HG03575 (cell line): ENCODE results near the gene SCAMP5.

Experiments used
- ATAC-seq: cut with Tn5 transposase; IDR thresholded peaks from one replicate; pipeline ENCODE4 v1.9.1; 2021; ENCODE audit not compliant: unreplicated experiment, insufficient number of reproducible peaks, low FRiP score; ENCODE audit errors: extremely low read depth

Gene SCAMP5

DNA sequence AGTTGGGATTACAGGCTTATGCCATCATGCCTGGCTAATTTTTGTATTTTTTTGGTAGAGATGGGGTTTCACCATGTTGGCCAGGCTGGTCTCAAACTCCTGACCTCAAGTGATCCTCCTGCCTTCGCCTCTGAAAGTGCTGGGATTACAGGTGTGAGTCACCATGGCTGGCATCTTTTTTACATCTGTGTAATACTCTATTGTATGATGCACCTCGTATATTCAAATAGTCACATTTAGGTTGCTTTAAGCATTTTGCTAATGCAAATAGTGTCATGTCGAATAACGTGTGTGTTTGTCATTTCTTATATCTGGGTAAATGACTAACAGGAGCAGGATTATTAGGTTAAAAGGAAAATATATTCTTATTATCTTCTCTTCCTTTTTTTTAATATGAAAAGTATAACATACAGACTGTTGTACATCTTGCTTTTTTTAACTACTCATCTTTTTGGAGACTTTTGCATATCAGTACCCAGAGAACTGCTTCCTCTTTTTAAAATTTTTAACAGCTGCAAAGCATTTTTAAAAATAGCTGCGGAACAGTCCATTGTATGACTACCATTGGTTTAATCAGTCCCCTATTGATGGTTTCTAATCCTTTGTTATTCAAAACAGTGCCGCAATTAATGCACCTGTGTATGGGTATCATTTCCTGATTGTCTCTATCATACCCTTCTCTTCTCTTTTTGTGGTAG, 13.4 kb downstream of the SCAMP5 start:
- peak; percentile 74 for ATAC-seq

DNA sequence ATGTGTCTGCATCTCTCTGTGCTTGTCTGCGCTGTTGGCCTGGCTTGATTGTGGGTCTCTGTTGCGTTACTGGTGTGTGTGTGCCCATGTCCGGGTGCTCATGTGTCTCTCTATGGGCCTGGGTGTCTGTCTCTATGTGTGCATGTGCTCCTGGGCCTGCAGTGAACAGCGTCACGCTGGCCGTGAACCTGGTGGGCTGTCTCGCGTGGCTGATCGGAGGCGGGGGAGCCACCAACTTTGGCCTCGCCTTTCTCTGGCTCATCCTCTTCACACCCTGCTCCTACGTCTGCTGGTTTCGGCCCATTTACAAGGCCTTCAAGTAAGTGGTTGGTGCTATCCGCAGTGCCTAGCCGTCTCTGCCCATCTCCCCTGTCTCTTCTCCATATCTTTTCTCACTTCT, 21.1 kb downstream of the SCAMP5 start:
- ATAC-seq: no peak

DNA sequence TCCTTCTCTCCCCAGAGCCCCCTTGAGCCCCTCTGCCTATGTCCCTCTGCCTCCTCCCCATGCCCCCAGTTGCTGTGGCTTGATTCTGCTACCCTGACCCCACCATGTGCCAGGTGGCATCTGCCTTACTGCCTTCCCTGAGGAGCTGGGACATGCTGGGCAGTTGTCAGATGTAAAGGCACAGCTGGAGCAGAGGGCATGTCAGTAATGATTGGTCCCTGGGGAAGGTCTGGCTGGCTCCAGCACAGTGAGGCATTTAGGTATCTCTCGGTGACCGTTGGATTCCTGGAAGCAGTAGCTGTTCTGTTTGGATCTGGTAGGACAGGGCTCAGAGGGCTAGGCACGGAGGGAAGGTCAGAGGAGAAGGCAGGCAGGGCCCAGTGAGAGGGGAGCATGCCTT, 24.6 kb downstream of the SCAMP5 start:
- no peak for ATAC-seq

DNA sequence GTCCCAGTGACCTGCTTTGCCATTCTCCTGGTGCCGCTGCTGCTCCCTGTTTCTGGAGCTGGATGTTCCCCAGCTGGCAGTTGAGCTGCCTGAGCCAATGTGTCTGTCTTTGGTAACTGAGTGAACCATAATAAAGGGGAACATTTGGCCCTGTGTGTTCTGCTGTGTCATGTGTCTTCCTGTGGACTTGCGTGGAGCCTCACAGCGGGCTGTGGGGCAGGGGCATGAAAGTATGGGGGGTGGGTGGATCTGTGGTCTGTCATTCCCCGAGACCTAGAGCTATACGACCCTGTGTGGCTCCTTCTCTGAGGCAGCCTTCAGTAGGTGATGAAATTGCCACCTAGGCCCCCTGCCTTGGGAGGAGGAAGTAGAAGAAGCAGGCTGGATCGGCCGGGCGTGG, 26.0 kb downstream of the SCAMP5 start:
- ATAC-seq: no peak

DNA sequence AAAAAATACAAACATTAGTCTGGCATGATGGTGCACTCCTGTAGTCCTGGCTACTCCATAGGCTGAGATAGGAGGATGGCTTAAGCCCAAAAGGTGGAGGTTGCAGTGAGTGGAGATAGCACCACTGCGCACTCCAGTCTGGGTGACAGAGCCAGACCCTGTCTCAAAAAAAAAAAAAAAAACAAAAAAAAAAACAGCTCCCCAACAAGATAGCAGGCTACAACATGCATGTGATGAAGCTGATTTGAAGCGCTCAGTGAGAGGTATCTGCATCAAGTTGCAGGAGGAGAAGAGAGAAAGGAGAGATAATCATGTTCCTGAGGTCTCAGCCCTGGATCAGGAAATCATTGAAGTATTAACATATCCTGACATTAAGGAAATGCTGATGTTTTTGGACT, 27.4 kb downstream of the SCAMP5 start:
- ATAC-seq: no peak

DNA sequence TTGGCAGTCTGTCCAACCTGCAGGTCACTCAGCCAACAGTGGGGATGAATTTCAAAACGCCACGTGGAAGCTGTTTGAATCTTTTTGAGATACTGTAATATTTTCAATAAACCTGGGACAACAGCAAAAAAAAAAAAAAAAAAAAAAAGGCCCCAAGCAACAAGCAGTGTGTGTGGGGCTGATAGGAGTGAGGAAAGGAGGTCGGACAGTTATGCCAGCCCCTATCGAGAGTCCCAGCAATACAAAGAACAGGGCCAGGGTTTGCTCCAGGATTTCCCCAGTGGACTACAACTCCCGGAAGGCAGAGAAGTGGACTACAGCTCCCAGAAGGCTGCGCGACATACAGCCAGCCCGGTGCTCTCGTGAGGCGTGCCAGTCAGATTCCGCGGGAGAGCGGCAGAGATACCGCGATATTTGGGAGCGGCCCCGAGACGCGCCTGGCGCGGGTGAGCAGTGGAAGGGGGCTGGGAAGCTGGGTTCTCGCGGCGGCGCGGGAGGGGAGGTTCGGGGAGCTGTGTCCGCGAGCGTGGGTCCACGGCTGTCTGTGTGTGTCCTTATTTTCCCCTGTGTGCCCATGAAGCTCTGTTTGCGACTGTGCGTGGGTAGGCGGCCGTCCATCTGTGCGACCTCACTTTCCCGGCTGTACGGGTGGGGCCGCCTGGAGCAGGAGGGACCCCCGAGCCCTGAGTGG, 28.0 kb downstream of the SCAMP5 start, which contains the start of gene PPCDC:
PPCDC (plus strand) TSS at position 410 of the 691 bp plus-strand sequence. CDS start 4,729 bp downstream, outside the sequence.
- ATAC-seq: peak; percentile 58

DNA sequence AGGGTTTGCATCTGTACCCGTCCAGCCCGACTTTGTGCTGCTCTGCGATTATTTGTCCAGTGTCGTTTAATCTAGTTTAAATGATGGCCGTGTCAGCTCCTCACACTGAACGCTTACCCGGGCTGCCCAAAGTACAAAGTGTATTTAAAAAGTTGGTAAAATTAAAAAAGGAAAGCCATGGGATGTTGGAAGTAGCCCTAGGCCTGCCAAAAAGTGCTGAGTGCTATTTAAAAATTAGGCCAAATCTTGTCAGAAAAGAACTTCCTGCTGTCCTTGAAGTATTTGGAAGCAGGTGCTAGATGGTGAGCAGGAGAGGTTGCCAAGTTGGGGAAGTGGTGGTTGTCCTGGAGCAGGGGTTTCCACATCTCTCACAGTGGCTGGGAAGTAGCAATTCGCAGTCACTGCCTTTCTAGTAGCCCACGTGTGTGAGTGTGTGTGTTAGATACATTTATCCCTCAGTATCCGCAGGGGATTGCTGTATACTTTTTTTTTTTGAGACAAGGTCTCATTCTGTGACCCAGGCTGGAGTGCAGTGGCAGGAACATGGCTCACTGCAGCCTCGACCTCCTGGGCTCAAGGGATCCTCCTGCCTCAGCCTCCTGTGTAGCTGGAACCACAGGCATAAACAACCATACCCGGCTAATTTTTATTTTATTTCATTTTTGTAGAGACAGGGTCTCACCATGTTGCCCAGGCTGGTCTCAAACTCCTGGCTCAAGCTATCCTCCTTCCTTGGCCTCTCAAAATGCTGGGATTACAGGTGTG, 28.7 kb downstream of the SCAMP5 start:
- ATAC-seq: no peak

DNA sequence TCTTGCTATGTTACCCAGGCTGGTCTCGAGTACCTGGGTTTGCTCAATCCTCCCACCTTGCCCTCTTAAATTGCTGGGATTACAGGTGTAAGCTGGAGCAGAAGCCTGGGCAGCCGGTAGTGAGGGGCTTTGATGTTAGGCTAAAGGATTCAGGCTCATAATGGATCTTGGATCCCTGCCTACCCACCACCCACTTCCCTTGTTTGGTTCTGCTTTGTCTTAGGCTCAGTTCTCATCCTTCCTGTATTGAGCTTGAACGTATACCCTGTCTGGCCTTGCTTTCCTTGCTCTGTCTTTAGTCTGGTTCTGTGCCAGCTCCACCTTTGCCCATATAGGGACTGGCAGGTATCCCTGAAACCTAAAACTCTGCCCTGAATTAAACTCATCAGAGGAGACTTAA, 29.7 kb downstream of the SCAMP5 start:
- no peak for ATAC-seq

DNA sequence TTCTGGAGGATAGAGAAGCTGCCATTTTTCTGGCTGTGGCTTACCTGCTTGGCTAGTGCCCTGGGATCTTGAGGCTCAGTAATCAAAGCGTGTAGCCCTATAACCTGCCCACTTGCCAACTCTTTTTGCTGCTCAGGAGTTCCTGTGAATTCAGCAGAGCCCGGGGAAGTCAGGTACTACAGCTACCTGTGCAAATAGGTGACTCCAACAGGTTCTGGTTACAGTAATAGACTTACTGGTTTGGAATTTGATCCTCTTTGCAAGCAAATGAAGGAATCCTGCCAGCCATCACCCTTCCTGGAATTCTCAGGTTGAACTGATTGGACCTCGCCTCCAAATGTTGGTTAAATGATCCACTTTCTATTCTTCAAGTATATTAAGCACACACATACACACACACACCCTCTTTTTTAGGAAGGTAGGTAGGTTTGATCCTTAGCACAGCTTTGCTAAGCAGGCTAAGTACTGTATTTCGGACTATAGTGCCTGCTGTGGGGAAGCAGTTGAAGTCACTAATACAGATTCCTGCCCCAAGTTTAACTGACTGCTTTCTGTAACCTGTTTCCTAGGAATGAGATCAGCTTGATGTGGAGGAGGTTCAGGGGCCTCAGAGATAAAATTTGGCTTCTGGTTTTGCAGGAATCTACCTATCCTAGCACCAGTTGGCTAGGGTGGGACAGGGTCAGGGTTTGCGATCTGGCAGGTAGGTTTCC, 30.3 kb downstream of the SCAMP5 start:
- ATAC-seq: no peak

DNA sequence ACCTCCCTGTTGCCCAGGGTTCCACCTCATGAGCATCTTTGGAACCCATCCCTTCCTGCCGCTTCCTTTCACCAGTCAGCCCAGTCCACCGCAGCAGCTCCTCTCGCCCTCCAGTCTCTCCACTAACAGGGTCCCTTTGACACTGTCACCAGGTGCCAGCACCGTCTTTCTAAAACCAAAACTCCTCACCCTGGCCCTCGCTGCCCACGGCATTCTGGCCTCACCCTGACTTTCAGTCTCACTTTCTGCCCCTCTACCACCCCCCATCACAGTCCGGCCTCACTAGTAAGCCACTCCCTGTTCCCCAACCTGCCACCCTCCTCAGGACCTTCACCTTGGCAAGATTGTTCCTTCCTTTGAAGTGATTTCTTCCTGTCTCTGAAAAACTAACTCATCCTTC, 32.2 kb downstream of the SCAMP5 start:
- ATAC-seq: no peak

DNA sequence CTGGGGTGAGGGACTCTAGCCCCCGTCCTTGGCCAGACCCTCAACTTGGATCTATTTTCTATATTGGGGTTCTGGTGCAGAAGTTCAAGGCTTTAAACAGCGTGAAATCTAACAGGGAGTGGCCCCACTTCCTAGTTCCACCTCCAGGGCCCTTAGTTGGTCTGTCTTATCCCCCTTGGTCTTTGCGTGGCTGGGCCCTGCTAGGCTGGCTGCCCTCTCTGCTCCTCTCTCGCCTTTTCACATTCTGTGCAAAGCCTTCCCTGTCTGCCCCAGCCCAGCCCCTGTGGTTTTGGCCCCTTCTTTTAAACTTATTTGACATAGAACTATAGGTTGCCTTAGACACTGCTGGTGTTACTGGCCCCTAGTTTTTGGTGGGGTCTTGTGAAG, 33.6 kb downstream of the SCAMP5 start:
- no peak for ATAC-seq

DNA sequence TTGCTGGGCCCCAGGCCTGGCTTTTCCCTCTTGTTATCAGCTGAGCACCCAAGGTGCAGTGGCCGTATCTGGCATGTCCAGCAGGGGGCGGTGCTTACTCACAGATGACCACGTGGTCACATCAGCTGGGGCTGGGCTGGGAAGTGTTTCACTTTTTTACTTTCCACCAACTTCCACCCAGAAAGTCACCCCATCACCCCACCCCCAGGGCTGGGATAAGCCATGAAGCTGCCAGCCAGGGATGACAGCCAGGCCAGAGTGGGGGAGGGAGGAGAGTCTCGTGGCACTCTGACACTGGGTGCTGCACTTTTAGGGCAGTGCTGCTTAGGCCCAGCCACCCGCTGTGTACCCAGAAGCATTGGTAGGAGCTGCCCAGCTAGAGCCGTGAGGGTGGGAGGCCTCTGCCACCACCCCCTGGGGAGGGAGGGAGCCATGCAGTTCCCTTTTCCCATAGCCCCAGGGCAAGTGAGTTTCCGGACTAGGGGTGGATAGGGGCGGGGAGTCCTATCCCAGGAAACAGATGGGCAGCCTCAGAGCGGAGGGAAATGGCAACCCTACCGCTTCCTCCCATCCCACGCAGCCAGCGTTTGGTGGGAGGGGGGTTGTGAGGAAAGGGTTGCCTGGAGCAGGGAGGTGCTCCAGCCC, 34.1 kb downstream of the SCAMP5 start:
- no peak for ATAC-seq

DNA sequence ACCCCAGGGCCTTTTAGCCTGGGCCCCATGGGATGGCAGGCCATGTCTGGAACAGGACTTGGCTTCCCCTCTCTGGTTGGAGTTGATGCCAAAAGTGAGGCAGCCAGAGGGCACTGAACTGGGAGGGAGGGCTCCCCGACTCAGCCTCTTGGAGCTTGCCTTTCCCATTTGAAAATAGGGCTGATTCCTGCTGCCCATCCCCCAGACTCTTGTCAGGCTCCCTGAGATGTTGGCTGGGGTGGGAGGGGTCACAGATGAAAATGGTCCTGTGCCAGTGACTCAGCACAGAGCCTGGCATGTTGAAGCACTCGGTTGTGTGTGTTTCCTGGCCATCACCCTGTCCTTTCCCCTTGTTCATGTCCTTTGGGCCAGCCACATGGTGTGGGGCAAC, 34.7 kb downstream of the SCAMP5 start:
- ATAC-seq: no peak

DNA sequence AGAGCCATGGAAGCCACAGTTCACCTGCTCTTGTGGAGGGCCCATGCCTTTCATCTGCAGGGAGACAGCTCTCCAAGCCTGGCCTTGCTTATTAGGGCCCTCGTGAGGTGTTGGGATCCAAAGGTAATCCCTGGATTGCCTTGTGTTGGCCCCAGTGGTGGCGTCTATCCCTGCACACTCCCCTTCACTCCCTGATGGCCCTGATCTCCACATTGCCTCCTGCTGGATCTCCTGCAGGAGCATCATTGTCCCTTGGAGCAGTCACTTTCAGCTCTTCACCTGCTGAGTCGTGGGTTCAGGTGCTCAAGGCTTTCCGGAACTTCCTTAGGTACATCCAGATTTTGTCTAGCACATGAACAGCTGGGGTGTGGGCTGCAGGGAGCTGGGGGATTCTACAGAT, 35.1 kb downstream of the SCAMP5 start:
- ATAC-seq: no peak

DNA sequence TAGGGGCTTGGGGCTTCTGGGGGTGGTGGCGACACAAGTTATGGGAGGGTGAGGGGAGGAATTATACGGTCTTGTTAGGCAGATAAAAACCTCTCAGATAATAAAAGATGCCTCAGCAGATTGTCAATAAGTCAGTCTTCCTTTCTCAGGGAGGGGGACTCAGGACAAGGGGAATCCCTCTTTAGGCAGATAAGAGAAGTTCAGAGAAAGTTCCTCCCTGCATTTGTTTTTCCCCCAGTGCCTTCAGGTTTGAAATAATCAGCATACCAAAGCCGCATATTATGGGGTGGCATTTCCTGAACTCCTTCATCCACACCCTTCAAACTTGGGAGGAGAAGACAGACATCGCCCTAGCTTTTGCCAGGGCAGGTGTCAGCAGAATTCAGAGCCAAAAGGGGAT, 36.5 kb downstream of the SCAMP5 start:
- ATAC-seq: no peak

DNA sequence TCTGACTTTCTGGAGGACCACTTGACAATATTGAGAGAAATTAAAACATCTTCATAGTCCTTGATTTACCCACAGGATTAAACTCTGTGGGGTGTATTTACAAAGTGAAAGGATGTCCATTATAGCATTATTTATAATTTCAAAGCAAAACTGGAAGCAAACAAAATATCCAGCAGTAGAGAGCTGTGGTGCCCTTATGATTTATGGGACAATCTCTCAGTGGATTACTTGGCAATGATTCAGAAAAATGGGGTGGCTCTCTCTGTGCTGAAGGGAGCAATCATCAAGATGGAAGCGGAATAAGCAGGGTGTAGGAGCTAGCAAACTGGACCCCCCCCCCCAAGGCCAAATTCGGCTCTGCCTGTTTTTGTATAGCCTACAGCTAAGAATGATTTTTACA, 37.0 kb downstream of the SCAMP5 start:
- ATAC-seq: no peak

DNA sequence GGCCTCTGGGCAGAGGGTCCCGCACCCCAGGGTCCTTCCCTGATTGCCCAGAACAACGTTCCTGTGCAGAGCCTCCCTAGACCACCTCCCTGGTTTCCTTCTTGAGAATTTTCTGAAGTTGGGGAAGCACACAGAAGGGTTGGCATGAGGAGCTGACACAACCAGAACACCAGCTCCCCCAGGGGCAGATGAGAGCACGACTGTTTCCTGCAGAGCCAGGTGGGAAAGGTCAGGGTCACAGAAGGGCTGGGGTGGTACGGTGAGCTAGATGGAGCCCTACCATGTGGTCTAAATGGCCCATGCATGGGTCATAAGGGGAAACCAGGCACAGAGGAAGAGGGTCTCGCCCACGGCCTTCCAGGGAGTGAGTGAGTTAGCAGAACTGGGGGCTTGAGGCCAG, 38.4 kb downstream of the SCAMP5 start:
- ATAC-seq: no peak

DNA sequence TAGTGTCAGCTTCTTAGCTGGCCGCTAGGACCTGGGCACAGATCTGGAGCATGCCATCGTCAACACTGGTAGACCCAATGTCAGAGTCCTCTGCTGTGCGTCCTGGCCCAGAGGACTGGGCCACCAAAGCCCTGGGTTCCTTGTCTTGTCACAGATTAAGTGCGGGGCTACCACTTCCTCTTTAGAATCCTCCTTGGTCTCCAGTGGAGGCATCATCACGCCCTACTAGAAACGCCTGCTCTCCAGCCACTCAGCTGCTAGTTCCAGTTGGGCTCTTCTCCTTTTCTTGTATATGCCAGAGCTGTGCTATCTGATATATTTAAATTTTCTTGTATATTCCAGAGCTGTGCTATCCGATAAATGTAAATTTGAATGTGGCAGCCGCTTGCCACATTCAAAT, 39.3 kb downstream of the SCAMP5 start:
- ATAC-seq: no peak

DNA sequence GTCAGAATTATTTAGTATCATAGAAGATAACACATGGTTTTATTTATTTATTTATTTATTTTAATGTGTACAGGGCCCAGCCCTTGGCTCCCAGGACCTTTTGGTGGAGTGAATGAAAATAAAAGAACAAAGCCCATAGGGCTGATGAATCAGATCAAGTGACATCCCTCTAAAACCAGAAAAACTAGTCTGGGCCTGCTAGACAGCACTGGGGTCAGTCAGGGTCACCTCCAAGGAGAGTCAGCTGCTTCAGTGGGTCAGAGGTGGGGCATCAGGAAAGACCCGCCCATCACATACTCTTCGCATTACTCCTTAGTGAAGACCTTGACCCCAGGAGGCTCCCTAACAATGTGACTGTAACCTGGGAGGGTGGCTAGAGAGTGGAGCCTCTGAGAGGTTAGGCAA, 40.9 kb downstream of the SCAMP5 start:
- no peak for ATAC-seq
